Skeletal muscle satellite cell (primary cell): ENCODE data around the gene TAF13.
"Not testable (repeated sequence)": the region's sequence is repeated elsewhere in the genome, so short reads cannot be mapped to it uniquely, and the experiment has no call there.

Experiments used
- H3K27me3 ChIP-seq: 2 replicates; pipeline ENCODE4 v1.7.0; 2013; ENCODE audit warnings: low read length; ENCODE audit not compliant: control insufficient read depth, insufficient read depth
- H3K36me3 ChIP-seq: 2 replicates; pipeline ENCODE4 v1.7.0; 2013; ENCODE audit warnings: mild to moderate bottlenecking, control low read depth, low read length; ENCODE audit not compliant: insufficient read depth
- H3K4me1 ChIP-seq: 2 replicates; pipeline ENCODE4 v1.7.0; 2013; ENCODE audit warnings: low read length; ENCODE audit not compliant: control insufficient read depth, insufficient read depth
- H3K4me2 ChIP-seq: 2 replicates; pipeline ENCODE4 v1.7.0; 2013; ENCODE audit warnings: mild to moderate bottlenecking, low read length
- H3K4me3 ChIP-seq: 2 replicates; pipeline ENCODE4 v1.7.0; 2013; ENCODE audit warnings: low read length
- H3K9ac ChIP-seq: 2 replicates; pipeline ENCODE4 v1.7.0; 2013; ENCODE audit warnings: mild to moderate bottlenecking, low read depth, low read length, moderate library complexity
- H3K9me3 ChIP-seq: replicated peaks from 2 replicates; pipeline ENCODE4 v1.7.0; 2013; ENCODE audit warnings: mild to moderate bottlenecking, control low read depth, low read length

The TAF13 gene

GRCh38 chr1:109065137-109065536 is 10.7 kb downstream of the TAF13 start:
- H3K4me3 ChIP-seq = no peak overlapping the region
- H3K36me3 ChIP-seq = peaks cover 49% of the 10 kb centered on the region
- no peak overlapping the region for H3K9ac ChIP-seq
- no peaks in the 10 kb centered on the region for H3K9me3 ChIP-seq
- H3K4me1 ChIP-seq = no peaks in the 10 kb centered on the region
- no peak overlapping the region for H3K4me2 ChIP-seq
- no peaks in the 10 kb centered on the region for H3K27me3 ChIP-seq

- Histone ChIP-seq H3K4me1 (no peaks in the 10 kb centered on the region), H3K27me3 (no peaks in the 10 kb centered on the region), H3K4me2 (no peak overlapping the region), H3K36me3 (peaks cover 25% of the 10 kb centered on the region), H3K9ac (no peak overlapping the region), H3K9me3 (no peaks in the 10 kb centered on the region), H3K4me3 (no peak overlapping the region)
Observed at GRCh38 chr1:109061183-109061582, 14.6 kb downstream of the TAF13 start.

- H3K27me3 ChIP-seq = no peaks in the 10 kb centered on the region
- H3K4me3 ChIP-seq = no peak overlapping the region
- no peak overlapping the region for H3K4me2 ChIP-seq
- no peak overlapping the region for H3K9ac ChIP-seq
- H3K4me1 ChIP-seq = no peaks in the 10 kb centered on the region
- peaks cover 21% of the 10 kb centered on the region for H3K36me3 ChIP-seq
- H3K9me3 ChIP-seq = no peaks in the 10 kb centered on the region
Observed at GRCh38 chr1:109060707-109061106, 15.1 kb downstream of the TAF13 start.

- Histone ChIP-seq H3K4me2 (no peak overlapping the region), H3K36me3 (peaks cover 9% of the 10 kb centered on the region), H3K9ac (no peak overlapping the region), H3K9me3 (no peaks in the 10 kb centered on the region), H3K4me3 (no peak overlapping the region), H3K4me1 (no peaks in the 10 kb centered on the region), H3K27me3 (no peaks in the 10 kb centered on the region)
Observed at GRCh38 chr1:109059026-109059425, 16.8 kb downstream of the TAF13 start.

DNA sequence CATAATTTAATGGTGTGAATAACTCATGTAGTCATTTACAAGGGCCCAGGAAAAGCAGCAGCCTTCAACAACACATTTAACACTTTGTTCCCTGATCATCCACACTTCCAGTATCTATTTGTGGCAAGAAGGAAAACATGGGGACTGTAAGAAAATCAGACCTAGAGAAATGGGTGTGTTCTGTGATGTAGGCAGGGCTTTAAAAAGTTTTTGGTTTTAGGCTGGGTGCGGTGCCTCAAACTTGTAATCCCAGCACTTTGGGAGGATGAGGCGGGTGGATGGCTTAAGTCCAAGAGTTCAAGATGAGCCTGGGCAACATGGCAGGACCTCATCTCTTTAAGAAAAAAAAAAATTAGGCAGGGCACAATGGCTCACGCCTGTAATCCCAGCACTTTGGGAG is 19.7 kb downstream of the TAF13 start:
- Histone ChIP-seq H3K4me3 (no peak overlapping the region), H3K9me3 (no peaks in the 10 kb centered on the region), H3K36me3 (no peaks in the 10 kb centered on the region), H3K4me1 (no peaks in the 10 kb centered on the region), H3K4me2 (no peak overlapping the region), H3K9ac (no peak overlapping the region), H3K27me3 (no peaks in the 10 kb centered on the region)

GRCh38 chr1:109052145-109052544 is 23.7 kb downstream of the TAF13 start:
- H3K9ac ChIP-seq, H3K4me1 ChIP-seq, H3K36me3 ChIP-seq, H3K4me2 ChIP-seq, H3K27me3 ChIP-seq, H3K9me3 ChIP-seq, H3K4me3 ChIP-seq: not testable (repeated sequence)

- no peak overlapping the region for H3K9ac ChIP-seq
- no peaks in the 10 kb centered on the region for H3K9me3 ChIP-seq
- no peaks in the 10 kb centered on the region for H3K27me3 ChIP-seq
- H3K4me3 ChIP-seq = no peak overlapping the region
- no peak overlapping the region for H3K4me2 ChIP-seq
- no peaks in the 10 kb centered on the region for H3K4me1 ChIP-seq
- no peaks in the 10 kb centered on the region for H3K36me3 ChIP-seq
Observed at GRCh38 chr1:109050228-109050995, 25.4 kb downstream of the TAF13 start.

GRCh38 chr1:109048335-109048734 is 27.5 kb downstream of the TAF13 start:
- Histone ChIP-seq H3K4me2 (no peak overlapping the region), H3K36me3 (no peaks in the 10 kb centered on the region), H3K4me1 (no peaks in the 10 kb centered on the region), H3K9ac (no peak overlapping the region), H3K4me3 (no peak overlapping the region), H3K9me3 (no peaks in the 10 kb centered on the region), H3K27me3 (no peaks in the 10 kb centered on the region)

DNA sequence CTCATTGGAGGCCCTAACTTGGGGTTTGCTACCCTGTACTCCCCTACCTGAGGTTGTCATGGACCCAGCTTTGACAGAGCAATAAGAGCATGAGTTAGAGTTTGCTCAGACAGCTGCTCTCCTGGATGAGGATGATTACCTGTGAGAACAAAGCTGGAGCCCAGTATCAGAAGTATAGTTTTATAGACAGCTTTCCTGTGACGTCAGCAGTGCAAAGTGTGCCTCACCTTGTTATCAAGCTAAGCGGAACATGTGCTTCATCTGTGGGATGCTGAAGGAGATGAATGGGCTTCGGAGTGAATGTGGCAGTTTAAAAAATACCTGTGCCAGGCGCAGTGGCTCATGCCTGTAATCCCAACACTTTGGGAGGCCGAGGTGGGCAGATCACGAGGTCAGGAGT is 28.5 kb downstream of the TAF13 start:
- Histone ChIP-seq H3K9ac (no peak overlapping the region), H3K4me3 (no peak overlapping the region), H3K9me3 (no peaks in the 10 kb centered on the region), H3K36me3 (no peaks in the 10 kb centered on the region), H3K4me1 (no peaks in the 10 kb centered on the region), H3K4me2 (no peak overlapping the region), H3K27me3 (no peaks in the 10 kb centered on the region)

DNA sequence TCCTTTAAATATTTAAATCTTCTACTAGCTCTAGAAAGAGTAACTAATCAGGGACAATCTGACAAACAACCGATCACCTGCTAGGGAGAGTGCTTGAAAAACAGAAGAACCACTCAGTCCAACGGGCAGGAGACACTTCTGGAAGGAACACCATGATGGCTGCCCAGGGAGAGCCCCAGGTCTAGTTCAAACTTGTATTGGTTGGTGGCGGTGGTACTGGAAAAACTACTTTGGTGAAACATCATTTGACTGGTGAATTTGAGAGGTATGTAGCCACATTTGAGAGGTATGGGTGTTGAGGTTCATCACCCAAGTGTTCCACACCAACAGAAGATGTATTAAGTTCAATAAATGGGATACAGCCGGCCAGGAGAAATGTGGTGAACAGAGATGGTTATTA is 29.1 kb downstream of the TAF13 start:
- Histone ChIP-seq H3K9ac (no peak overlapping the region), H3K36me3 (no peaks in the 10 kb centered on the region), H3K9me3 (no peaks in the 10 kb centered on the region), H3K4me3 (no peak overlapping the region), H3K4me1 (no peaks in the 10 kb centered on the region), H3K27me3 (no peaks in the 10 kb centered on the region), H3K4me2 (no peak overlapping the region)

- no peaks in the 10 kb centered on the region for H3K36me3 ChIP-seq
- H3K4me2 ChIP-seq = no peak overlapping the region
- no peak overlapping the region for H3K4me3 ChIP-seq
- no peaks in the 10 kb centered on the region for H3K9me3 ChIP-seq
- no peak overlapping the region for H3K9ac ChIP-seq
- no peaks in the 10 kb centered on the region for H3K4me1 ChIP-seq
- no peaks in the 10 kb centered on the region for H3K27me3 ChIP-seq
Observed at GRCh38 chr1:109045595-109045994, 30.2 kb downstream of the TAF13 start.
